ENCODE measurements around the gene ATP5MC2. TPM values are rescaled to one million over a fixed set of nuclear protein-coding genes. Genes with fewer than 3 reads are reported as not detected.

The ATP5MC2 gene
- total RNA-seq, 1 experiment from 2014 or later, result 503 TPM

DNA sequence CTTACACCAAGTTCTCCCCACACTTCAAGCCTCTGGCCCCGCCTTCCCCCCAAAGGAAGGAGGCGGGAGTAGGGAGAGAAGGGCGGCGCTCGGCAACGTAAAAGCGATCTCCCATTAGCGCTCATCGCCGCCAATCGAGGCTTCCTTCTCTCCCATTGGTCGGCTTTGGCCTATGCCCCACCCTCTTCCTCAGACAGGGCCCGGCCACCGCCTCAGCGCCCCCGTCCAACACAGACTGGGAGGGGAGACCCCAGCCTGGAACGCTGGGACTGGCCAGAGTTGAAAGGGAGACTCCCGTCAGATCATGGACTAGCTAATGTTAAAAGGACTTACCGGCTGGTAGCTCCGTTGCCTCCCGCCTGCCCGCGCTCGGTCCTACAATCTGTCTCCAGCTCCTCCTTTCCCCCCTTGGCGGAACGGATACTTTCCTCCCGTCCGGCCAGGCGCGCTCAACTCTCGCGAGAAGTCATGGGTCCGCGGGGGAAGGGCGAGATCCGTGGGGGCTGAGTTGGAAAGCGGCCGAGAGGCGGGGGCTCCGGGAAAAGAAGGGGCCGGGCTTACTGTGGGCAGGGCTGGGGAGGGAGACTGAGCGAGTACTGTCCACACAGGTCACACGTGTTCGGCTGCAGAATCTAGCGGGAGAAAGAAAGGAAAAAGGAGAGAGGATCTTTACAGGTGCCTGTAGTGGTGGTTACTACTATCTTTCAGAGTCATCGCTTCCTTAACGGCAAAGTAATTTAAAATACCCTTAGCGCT is 49.8 kb downstream of the ATP5MC2 start, which contains the start of gene ATF7:
Gene ATF7, minus strand, starts transcription at position 437 of the 756 bp plus-strand sequence. CDS start 25,382 bp downstream, outside the sequence.
- DNase-seq (ENCODE audit: low read depth, low spot score), result peak; percentile 98
- in situ Hi-C loops (cut with HindIII; ENCODE audit: low pct_unique_long_range_greater_than_20kb, low sequenced_read_pairs), result no loop called here

DNA sequence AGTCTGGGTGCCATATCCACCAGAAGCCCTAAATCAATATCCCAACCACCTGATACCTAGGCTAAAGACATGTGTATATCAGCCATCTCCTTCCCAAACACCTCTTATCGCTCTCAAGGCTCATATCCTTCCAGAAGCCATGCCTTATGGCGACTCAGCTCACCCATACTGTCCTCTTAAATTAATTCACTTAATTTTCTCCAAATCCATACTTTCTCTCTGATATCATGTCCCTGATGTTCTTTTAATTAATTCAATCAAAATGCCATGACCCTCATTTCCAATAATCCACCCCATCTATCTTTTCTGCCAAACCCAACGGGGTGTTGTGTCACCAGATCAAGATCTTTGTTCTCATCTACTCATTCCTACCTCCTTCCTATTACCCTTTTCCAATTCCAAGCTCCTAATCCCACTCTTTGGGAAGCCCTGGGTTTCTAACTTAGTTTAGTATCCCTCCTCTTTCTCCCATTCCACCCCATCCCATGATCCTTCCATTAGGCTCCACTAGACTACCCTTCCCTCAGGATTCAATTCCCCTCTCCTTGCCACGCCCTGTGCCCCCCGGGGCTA is 50.4 kb downstream of the ATP5MC2 start:
- in situ Hi-C loops (cut with HindIII; ENCODE audit: low pct_unique_long_range_greater_than_20kb, low sequenced_read_pairs), result no loop called here
- DNase-seq (ENCODE audit: low read depth, low spot score), result no peak

DNA sequence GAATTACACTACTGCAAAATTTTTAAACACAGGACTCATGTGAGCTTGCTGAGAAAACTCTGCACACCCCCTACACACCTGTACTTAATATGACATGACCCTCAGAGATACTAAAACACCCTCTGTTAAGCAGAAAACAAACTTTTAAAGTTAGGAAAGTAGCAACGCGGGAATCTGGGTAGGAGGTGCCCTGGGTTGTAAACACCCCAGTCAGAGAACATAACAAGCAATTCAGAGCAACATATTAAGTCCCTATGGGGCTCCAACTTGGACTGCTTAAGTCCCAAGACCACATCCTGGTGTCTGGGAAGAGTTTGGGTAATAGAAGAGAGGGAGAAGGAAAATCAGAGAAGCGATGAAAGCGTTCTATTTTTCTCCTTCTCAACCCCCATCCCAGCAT is 50.9 kb downstream of the ATP5MC2 start:
- in situ Hi-C loops (cut with HindIII; ENCODE audit: low pct_unique_long_range_greater_than_20kb, low sequenced_read_pairs), result no loop called here
- peak; percentile 16 for DNase-seq (ENCODE audit: low read depth, low spot score)

DNA sequence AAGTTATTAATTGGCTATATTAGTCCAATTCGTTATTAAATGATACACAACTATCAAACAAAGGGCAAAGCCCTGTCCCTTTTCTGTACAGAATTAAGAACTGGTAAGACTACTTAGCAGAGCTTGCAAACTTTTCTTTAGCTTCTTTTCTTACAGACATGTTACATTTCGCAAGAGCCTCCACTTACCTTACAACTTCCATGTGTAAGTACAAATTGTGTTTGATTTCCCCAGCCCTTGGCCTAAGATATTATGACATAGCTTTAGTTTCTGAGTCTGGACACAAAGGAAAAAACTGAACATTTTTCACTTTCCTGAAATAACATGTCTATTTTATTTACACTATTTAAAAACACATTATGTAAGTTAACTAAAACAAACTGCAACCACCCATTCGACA is 51.4 kb downstream of the ATP5MC2 start:
- in situ Hi-C loops (cut with HindIII; ENCODE audit: low pct_unique_long_range_greater_than_20kb, low sequenced_read_pairs), result no loop called here
- no peak for DNase-seq (ENCODE audit: low read depth, low spot score)

DNA sequence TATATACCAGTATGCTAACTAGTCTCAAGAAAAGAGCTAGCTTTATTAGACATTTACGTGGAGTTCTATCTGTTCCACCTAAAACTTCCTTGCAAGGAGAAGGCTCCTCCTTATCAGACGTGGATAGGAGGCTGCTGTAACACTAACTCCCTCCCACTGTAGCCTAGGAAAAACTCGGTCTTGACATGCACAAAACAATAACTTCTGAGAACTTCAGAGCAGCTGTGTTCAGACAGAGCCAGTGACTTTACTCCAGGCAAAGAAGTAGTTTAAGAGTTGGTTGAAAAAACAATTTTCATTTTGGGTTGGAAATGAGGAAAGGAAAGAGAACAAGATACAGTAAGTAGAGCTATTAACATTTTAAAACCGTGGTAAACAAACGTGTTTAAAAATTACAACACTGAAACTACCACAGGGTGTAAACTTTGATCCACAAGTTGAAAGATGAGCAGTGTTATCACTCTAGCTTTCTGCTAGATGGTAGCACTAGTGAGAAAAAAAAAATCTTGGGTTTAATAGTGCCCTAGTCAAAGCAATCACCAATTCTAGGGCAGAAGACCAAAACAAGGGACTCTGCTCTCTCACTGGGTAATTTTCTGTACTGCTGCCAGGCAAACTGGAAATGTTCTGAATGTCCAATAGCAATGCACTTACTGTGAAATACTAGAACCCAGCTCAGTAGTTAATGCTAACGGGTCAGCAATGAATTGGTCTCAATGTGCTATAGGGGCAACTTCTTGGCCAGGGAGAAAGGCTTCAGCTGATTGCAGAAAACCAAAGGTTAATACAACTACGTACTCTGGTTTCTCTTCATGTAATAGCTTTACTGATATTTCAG is 52.1 kb downstream of the ATP5MC2 start:
- in situ Hi-C loops (cut with HindIII; ENCODE audit: low pct_unique_long_range_greater_than_20kb, low sequenced_read_pairs), result no loop called here
- peak; percentile 42 for DNase-seq (ENCODE audit: low read depth, low spot score)

DNA sequence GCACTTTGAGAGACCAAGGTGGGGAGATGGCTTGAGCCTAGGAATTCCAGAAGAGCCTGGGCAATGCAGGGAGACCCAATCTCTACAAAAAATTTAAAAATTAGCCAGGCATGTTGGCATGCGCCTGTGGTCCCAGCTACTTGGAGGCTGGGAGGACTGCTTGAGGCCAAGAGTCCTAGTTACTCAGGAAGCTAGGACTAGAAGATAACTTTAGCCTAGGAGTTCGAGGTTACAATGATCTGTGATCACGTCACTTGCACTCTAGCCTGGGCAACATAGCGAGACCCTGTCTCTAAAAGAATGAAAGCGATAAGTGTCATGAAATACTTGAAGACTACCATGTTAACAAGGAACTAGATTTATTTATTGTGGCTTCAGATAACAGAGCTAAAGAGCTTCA is 53.2 kb downstream of the ATP5MC2 start:
- in situ Hi-C loops (cut with HindIII; ENCODE audit: low pct_unique_long_range_greater_than_20kb, low sequenced_read_pairs), result no loop called here

DNA sequence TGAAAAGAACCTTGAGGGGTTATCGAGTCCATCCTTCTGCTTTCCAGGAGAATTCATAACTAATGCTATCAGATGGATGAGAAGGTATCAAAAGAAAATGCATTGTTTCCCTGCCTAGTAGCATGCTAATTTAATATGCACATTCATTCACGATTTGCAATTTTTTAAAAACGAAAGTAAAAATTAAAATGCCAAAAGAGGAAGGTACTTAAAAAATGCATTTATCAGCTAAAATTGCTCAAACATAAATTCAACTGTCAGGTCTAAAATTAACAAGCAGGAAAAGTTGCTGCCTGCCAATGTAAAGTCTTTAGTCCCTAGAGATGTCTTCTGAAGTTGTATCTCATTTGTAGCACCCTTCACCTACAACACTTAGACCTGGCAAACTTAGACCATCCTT is 57.6 kb downstream of the ATP5MC2 start:
- in situ Hi-C loops (cut with HindIII; ENCODE audit: low pct_unique_long_range_greater_than_20kb, low sequenced_read_pairs), result loop anchor here (10.0 kb wide), 1 partner anchor 57 kb away; the partner anchor contains the start of gene ATP5MC2
- no peak for DNase-seq (ENCODE audit: low read depth, low spot score)

More for the DNA sequence above, 53.2 kb downstream of the ATP5MC2 start:
- no peak for DNase-seq (ENCODE audit: low read depth, low spot score)

DNA sequence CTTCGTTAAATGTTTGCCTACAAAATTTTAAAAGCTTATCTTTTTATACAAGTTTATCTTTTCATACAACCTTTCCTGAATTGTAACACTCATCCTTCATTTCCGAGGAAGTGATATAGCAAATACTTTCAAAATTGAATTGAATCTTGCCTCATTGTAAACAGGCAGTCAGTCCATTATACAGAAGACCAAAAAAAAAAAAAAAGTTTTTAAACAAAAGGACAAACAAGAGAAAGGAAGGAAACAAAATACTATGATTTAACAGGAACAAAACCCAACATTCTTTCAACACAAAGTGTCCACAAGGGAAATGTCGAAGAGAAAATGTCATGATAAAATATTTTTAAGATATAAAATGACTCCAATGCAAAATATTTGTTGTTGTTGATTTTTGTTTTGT is 58.2 kb downstream of the ATP5MC2 start:
- in situ Hi-C loops (cut with HindIII; ENCODE audit: low pct_unique_long_range_greater_than_20kb, low sequenced_read_pairs), result loop anchor here (10.0 kb wide), 1 partner anchor 57 kb away; the partner anchor contains the start of gene ATP5MC2
- no peak for DNase-seq (ENCODE audit: low read depth, low spot score)

DNA sequence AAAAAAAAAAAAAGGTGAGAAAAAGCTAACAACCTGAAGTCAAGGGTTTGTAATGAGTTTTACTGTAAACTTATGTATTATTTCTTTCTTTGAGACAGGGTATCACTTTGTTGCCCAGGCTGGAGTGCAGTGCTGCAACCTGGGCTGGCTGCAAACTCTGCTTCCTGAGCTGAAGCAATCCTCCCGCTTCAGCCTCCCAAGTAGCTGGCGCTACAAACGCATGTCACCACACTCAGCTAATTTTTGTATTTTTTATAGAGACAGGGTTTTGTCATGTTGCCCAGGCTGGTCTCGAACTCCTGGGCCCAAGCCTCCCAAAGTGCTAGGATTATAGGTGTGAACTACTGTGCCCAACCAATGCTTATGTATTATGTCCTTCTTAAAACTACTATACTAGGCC is 58.9 kb downstream of the ATP5MC2 start:
- no peak for DNase-seq (ENCODE audit: low read depth, low spot score)
- in situ Hi-C loops (cut with HindIII; ENCODE audit: low pct_unique_long_range_greater_than_20kb, low sequenced_read_pairs), result loop anchor here (10.0 kb wide), 1 partner anchor 58 kb away; the partner anchor contains the start of gene ATP5MC2

Other genes with a start within 250 kb of the ATP5MC2 start
- 101 and 106 TPM in 2 replicates for gene PRR13, start 234.3 kb downstream of the ATP5MC2 start, total RNA-seq (2014; rRNA removed; shearing (Covaris generic))
- 165 and 176 TPM in 2 replicates for gene PCBP2, start 224.0 kb downstream of the ATP5MC2 start, total RNA-seq (2014; rRNA removed; shearing (Covaris generic))
- 10.1 and 11.4 TPM in 2 replicates for gene MAP3K12, start 176.6 kb downstream of the ATP5MC2 start, total RNA-seq (2014; rRNA removed; shearing (Covaris generic))
- gene TARBP2, start 174.8 kb downstream of the ATP5MC2 start, total RNA-seq (2014; rRNA removed; shearing (Covaris generic)), result 57.3 and 62.8 TPM in 2 replicates
- not detected in 2 replicates for gene NPFF, start 168.6 kb downstream of the ATP5MC2 start, total RNA-seq (2014; rRNA removed; shearing (Covaris generic))
- 10.2 and 11.8 TPM in 2 replicates for gene ATF7, start 49.7 kb downstream of the ATP5MC2 start, total RNA-seq (2014; rRNA removed; shearing (Covaris generic))
- gene CALCOCO1, start 51.4 kb upstream of the ATP5MC2 start, total RNA-seq (2014; rRNA removed; shearing (Covaris generic)), result 40.6 and 43.6 TPM in 2 replicates
- not detected in 2 replicates for gene CISTR, start 75.9 kb upstream of the ATP5MC2 start, total RNA-seq (2014; rRNA removed; shearing (Covaris generic))